ENCODE data around the gene DSE.

DNA sequence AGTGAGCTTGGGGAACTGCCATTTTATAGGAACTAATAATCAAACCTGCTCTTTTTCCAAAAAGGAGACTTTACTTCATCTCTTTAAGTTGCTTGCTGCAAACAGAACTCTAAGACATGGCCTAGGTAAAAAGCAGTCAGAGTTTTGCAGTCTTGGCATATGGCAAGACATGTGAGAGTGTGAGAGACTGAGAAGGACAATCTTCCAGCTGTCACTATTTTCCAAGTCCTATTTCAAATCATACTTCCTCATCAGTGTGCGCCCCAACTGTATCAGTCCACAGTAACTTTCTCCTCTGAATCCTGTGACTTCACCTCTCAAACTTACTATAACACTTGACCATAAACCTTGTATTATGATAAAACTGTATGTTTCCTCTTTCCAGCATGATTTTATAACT lies 100.8 kb downstream of the DSE start:
- TF ChIP-seq POLR2A (IDR thresholded peaks at IDR 0.05; ENCODE audit: borderline replicate concordance, extremely low read depth, insufficient read depth, insufficient read length) (no peak), POLR2AphosphoS5 (IDR thresholded peaks at IDR 0.05; ENCODE audit: low read depth, low read length) (no peak), CTCF (IDR thresholded peaks at IDR 0.05 in 2 of 3, conservative IDR thresholded peaks at IDR 0.05 in 1 of 3; ENCODE audit: borderline replicate concordance in 1 of 3, insufficient read depth in 1 of 3, low read depth in 2 of 3, low read length in 2 of 3) (no peak), EZH2 (IDR thresholded peaks at IDR 0.05) (no peak), ZFX (IDR thresholded peaks at IDR 0.05) (no peak), CEBPB (IDR thresholded peaks at IDR 0.05; ENCODE audit: low read depth) (no peak), YY1 (IDR thresholded peaks at IDR 0.05; ENCODE audit: extremely low read depth, insufficient replicate concordance, low read depth, low read length) (no peak), EGR1 (IDR thresholded peaks at IDR 0.05; ENCODE audit: low read depth) (no peak), EZH2phosphoT487 (IDR thresholded peaks at IDR 0.05; ENCODE audit: borderline replicate concordance) (no peak)
- TF ChIP-seq, protein P1, sequence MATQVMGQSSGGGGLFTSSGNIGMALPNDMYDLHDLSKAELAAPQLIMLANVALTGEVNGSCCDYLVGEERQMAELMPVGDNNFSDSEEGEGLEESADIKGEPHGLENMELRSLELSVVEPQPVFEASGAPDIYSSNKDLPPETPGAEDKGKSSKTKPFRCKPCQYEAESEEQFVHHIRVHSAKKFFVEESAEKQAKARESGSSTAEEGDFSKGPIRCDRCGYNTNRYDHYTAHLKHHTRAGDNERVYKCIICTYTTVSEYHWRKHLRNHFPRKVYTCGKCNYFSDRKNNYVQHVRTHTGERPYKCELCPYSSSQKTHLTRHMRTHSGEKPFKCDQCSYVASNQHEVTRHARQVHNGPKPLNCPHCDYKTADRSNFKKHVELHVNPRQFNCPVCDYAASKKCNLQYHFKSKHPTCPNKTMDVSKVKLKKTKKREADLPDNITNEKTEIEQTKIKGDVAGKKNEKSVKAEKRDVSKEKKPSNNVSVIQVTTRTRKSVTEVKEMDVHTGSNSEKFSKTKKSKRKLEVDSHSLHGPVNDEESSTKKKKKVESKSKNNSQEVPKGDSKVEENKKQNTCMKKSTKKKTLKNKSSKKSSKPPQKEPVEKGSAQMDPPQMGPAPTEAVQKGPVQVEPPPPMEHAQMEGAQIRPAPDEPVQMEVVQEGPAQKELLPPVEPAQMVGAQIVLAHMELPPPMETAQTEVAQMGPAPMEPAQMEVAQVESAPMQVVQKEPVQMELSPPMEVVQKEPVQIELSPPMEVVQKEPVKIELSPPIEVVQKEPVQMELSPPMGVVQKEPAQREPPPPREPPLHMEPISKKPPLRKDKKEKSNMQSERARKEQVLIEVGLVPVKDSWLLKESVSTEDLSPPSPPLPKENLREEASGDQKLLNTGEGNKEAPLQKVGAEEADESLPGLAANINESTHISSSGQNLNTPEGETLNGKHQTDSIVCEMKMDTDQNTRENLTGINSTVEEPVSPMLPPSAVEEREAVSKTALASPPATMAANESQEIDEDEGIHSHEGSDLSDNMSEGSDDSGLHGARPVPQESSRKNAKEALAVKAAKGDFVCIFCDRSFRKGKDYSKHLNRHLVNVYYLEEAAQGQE (IDR thresholded peaks at IDR 0.05; ENCODE audit: low read depth) = no peak
- TF ChIP-seq, protein P2, sequence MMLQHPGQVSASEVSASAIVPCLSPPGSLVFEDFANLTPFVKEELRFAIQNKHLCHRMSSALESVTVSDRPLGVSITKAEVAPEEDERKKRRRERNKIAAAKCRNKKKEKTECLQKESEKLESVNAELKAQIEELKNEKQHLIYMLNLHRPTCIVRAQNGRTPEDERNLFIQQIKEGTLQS (IDR thresholded peaks at IDR 0.05) = no peak
- TF ChIP-seq, protein P3, sequence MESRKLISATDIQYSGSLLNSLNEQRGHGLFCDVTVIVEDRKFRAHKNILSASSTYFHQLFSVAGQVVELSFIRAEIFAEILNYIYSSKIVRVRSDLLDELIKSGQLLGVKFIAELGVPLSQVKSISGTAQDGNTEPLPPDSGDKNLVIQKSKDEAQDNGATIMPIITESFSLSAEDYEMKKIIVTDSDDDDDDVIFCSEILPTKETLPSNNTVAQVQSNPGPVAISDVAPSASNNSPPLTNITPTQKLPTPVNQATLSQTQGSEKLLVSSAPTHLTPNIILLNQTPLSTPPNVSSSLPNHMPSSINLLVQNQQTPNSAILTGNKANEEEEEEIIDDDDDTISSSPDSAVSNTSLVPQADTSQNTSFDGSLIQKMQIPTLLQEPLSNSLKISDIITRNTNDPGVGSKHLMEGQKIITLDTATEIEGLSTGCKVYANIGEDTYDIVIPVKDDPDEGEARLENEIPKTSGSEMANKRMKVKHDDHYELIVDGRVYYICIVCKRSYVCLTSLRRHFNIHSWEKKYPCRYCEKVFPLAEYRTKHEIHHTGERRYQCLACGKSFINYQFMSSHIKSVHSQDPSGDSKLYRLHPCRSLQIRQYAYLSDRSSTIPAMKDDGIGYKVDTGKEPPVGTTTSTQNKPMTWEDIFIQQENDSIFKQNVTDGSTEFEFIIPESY (IDR thresholded peaks at IDR 0.05; ENCODE audit: extremely low read depth, insufficient replicate concordance, low read length) = no peak
